Fibroblast of skin of left biceps (primary cell): ENCODE measurements around the gene CYP17A1.
A peak's percentile ranks its signal among the peaks of the same experiment; 100 is the strongest.

Experiments
- DNase-seq, 2 experiments: peaks; one replicate each; pipeline ENCODE4 v3.0.0-alpha.2; 2013; ENCODE audit warnings: low read depth in 2 of 2

CYP17A1 gene

DNA sequence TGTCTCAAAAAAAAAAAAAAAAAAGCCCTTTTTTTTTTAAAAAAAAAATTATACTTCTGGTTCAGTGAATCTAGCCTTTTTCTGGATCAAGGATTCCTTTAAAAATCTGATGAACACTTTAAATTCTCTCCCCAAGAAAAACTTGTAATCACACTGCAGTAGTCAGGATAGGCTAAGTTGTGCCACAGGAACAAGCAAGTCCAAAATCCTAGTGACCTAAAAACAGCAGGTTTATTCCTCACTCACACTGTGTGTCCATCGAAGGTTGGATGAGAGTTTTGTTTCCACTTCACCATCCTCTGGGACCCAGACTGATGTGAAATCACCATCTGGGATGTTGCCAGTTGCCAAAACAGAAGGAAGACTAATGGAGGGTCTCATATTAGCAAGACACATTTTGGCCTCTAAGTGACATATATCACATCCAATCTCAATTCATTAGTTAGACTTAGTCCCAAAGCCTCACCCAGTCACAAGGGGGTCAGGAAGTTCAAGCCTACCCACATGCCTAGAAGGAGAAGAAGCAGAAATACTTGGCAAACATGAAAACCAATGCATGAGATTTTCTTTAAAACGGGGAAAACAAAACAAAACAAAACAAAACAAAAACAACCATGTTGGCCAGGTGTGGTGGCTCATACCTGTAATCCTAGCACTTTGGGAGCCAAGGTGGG lies 32.7 kb downstream of the CYP17A1 start:
- no peak for DNase-seq

DNA sequence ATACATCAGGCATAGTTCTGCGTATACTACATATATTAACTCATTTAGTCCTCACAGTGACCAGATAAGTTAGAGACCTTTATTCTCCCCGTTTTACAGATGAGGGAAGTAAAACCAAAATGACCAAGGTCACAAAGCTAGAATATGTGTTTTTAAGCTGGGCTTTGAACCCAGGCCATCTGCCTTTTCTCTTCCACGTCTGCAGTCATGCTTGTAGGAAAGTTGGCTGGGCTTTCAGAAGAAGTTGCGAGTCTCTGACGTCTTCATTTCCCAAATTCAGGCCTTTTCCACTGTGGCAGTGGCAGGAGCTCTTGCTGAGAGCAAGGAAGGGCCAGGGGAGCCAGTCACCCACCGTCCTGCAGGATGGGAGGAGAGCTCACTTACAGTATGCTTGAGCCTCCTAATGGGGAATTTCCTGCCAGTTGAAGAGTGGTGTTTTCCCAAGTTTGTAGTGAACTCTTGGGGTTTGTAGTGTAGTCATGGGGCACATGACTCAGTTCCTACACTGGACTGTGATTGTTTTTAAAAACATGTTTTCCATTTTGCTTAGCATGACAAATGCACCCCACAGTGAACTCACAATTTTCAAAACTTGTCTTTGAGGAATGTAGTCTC lies 34.2 kb downstream of the CYP17A1 start:
- DNase-seq, result peak; percentile 56 to 57

DNA sequence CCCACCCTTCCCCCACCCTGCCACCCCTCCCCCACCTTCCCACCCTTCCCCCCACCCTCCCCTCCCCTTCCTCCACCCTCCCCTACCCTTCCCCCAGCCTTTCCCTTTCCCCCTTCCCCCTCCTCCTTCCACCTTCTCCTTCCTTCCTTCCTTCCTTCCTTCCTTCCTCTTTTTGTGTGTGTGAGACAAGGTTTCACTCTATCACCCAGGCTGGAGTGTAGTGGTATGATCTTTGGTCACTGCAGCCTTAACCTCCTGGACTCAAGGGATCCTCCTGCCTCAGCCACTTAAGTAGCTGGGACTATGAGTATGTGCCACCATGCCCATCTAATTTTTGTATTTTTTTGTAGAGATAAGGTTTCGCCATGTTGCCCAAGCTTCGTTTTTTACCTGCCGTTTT lies 35.2 kb downstream of the CYP17A1 start:
- no peak for DNase-seq

DNA sequence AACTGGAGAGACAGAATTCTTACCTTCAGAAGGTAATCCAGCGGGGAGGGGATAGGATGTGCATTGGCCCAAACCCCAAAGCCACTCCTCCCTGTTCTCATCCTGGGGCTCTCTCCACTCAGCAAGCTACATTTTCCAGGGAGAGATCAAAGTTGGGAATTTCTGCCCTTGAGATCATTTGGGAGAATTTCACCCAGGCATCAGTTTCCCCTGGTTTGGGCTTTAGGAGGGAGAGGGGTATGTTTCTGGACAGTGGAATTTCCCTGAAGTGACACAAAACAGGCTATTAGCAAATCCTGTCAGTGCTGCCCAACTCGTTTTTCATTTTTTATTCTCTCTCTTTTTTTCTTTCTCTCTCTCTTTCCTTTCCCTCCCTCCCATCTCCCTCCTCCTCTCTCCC lies 35.7 kb downstream of the CYP17A1 start:
- no peak for DNase-seq

DNA sequence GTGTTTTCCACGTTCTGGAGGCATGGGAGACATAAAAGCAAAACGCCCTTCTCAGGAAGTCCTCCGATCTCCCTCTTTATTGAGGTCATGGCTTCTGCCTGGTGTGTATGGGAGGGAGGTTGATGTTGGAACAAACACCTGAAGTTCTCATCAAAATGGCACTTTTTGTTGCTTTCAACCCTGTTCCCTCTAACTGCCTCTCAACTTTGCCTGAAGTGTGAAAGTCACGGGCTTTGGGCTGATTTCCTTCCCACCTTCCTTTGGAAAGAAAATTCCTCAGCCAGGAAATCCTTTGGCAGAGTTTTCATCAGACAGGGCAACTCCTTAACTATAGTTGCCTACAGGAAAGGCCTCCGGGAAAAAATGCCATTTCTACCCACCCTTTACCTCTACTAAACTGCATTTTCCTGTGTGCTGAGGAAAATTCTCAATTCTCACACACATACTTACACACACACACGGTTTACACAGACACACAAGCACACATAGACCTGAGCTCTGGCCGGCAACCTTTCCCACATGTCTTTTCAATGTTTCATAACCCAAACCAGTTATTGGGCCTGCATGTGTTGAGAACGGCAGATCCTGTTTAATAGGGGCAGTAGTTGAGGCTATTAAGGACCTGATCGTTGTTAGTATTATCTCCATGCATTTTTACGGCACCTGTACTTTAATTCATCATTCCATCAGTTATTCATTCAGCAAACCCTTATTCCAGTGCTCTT lies 36.4 kb downstream of the CYP17A1 start:
- DNase-seq, result no peak

DNA sequence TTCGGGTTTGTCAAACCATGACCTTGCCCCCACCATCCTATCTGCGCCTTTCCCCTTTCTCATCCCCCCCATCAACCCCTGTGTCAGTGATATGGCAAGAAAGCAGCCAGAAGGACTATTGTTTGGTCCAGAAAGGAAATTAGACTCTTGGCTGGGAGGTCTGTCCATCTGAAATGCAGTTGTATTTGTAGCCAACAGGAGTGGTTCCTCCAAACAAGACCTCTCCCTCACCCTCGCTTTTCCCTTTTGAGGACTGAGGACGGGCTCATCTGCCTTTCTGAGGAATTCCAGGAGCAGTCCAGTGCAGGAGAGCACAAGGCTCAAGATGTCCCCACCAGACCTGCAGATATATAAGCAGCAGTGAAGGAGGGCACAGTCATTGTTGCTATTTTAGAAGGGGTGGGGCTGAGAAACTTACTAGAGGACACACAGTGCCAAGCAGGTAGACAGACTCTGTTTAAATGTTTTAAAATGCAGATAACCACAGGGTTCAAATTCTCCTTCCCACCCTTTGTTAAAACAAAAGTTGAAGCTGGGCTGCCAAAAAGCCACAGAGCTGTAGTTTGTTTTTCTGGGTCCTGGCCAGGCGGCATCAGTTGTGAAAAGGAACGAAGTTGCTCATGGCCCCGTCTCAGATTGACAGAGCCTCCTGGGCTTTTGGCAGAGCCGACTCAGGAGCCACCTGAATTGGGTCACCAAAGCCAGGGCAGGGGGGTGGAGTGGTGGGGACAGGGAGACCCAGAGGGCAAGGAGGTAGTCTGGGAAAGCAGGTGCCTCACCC lies 37.3 kb downstream of the CYP17A1 start:
- no peak for DNase-seq

DNA sequence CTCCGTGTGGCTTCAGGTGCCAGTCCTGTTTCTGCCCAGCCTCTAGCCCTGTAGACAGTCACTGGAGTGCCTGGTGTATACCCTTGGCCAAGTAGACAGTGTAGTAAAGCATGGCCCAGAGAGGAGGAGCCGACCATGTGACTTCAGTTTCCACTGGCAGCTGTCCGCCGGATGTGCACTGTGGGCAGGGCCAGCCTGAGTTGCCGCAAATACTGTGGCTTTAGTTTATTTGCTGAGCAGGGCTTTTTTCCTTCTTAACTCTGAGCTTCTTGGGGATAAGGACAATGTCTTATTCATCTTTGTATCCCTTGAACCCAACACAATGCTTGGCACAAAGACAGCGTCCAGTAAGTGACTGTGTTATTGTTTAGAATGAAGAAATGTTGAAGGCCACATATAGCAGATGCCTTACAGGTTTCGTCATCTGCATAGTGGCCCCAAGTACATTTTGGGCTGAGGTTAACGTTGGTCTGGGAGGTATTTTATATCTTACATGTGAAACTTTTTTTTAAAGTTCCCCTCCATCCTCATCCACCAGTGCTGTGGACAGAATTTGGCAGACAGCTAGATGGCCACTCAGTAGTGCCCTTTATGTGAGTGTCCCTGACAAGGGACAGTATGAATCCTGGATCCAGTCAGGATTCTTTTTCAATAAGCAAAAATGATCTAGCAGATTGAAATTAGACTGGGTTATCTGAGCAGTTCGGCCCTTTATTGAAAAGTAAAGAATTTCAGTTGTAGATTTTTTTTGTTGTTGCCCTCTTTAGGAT lies 40.6 kb downstream of the CYP17A1 start:
- no peak for DNase-seq

DNA sequence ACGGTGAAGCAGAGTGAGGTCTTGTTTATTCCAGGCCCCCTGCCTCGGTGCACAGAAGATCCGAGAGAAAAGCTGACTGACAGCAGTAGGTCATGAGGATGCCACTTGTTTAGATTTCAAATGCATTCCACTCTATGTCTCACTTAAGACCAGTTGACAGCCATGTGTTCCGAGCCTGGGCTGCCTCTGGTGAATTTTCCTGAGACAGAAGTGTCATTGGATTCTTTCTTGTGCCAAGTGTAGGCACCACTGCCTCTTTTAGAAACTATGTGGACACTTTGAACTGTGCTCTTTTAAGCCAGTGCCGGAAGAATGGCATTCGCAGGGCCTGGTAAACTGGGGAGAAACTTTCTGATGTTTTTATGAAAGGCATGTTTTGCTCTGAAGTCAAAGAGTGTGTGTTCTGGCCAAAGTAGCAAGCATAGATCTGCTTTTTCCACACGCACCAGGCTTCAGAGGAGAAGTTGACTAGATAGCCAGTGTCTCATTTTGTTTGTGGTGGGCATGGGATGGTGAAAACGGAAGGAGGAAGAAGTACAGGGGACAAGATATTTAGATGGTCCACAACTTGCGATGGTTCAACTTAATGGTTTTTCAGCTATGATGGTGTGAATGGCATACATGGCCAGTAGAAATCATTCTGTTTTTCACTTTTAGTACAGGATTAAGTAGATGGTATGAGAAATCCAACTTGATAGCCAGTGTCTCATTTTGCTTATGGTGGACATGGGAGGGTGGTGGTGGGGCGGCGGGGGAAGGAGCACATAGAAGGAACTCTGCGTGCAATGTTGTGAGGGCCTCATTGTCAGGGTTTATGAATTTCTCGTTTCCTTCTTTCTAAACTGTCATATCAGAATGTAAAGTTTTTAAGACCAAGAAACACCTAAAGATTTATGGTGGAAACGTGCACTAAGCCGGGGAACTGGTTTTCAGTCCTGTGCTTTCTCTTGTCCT lies 41.5 kb downstream of the CYP17A1 start:
- no peak for DNase-seq

DNA sequence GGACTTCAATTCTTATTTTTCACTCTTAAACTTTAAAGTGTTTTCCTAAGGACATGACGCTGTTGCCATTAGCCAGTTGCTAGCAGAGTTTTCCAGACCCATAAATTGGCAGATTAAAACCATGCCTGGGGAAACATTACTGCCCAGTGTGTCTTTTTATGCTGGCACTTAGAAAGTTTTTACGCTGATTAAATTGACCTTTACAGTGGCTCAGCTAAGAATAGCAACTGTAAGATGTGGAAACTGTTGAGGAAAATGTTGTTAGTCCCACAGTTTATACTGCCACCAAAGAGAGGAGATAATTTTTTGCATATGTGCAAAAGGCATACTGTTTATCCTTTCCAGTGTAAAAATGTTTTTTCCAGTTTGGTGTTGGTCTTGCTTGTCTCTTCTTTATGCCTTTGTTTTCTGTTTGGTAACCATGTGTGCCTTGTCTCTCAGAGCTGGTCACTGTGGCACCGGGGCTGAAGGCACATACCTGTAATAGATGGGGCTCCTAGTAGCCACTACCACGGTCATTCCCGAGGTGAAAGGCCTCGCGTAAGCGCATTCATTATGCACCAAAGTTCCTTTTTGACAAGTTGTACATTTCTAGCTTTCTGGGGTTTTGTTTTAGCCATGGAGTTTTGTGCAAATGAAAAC lies 45.3 kb downstream of the CYP17A1 start:
- DNase-seq, result no peak

DNA sequence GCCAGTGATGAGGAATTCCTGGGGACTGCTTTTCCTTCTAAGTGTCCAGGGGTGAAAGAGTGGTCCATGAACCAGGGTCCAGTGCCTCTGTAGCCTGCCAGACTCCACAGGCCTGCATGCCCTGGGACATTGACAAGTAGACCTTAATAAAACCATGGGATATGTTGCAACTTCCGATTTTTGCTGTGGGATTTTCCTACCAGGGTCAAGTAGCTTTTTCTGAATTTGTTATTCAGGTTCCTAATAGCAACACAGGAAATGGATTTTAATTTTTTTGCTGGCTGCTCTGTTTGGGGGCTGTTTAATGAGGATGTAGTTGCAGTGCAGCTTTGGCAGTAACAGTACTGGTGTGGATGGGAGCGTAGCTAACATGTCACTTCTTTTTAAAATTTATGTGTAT lies 51.4 kb downstream of the CYP17A1 start:
- DNase-seq, result no peak

DNA sequence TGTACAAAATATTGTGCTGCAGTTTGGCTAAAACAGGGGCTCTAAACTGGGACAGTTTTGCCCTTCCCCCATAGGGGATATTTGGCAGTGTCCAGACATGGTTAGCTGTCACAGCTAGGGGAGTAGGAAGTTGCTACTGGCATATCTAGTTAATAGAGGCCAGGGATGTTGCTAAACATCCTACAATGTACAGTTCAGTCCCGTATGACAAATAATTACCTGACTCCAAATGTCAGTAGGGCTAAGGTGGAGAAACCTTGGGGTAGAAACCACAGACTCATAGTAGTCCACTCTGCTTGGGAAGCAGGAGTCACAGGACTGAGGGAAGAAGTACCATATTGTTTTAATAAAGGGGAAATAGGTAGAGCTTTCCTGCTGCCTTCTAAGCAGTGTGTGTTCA lies 53.6 kb downstream of the CYP17A1 start:
- no peak for DNase-seq

DNA sequence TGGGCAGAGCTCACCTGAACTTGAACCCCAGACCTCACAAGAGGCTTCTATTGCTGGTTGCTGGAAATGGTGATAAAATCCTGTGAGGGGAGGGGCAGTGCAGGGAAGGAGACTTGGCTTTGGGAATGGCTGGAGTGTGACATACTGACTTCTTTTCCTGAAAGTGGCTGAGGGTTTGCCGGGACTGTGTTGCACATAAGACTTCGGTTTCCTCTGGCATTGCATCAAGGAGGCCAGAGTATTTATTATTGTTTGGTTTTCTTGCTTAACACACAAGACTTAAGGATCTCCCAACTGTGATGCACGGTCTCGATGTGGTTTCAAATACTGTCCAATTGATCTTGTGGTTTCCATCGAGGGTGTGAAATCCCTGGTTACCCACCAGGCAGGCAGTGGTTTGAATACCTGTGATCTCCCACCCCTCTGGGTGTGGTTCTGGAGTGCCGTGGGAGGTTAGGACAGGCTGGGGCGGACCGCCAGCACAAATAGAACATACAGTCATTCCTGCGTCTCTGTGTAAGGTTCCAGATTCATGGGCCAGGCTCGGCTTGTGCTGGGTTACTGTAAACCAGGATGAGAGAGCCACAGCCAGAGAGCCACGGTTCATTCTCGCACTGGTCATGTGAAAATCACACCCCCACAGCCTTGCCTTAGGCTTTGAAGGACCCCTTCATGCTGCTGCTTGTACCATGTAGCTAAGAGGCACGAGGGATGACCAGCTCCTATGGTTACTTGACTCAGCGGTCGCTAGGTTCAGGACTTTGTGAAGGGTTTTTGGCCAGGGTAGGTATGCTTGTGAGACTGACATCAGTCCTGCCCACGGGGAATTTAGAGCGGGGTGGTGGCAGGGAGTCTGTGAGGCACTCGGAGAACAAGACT lies 54.3 kb downstream of the CYP17A1 start:
- no peak for DNase-seq

DNA sequence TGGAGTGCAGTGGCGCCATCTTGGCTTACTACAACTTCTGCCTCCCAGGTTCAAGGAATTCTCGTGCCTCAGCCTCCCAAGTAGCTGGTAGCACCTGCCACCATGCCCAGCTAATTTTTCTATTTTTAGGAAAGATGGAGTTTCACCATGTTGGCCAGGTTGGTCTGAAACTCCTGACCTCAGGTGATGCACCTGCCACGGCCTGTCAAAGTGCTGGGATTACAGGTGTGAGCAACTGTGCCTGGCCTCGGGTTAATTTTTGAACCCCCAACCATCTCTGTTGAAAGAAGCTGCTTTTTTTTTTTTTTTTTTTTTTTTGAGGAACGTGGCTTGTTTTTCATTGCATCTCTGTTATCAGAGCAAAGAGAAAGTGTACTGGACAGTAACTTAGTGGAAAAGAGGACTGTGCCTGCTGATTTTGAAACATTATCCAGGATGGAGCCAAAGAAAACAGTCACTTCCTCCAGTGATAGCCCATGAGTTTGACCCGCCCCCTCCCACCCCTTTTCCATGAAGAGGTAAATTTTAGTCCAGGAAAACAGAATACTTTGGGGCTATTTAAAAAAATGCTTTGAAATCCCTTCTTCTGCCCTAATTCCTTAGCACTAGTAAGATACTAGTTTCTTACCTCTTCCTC lies 55.2 kb downstream of the CYP17A1 start:
- no peak for DNase-seq

DNA sequence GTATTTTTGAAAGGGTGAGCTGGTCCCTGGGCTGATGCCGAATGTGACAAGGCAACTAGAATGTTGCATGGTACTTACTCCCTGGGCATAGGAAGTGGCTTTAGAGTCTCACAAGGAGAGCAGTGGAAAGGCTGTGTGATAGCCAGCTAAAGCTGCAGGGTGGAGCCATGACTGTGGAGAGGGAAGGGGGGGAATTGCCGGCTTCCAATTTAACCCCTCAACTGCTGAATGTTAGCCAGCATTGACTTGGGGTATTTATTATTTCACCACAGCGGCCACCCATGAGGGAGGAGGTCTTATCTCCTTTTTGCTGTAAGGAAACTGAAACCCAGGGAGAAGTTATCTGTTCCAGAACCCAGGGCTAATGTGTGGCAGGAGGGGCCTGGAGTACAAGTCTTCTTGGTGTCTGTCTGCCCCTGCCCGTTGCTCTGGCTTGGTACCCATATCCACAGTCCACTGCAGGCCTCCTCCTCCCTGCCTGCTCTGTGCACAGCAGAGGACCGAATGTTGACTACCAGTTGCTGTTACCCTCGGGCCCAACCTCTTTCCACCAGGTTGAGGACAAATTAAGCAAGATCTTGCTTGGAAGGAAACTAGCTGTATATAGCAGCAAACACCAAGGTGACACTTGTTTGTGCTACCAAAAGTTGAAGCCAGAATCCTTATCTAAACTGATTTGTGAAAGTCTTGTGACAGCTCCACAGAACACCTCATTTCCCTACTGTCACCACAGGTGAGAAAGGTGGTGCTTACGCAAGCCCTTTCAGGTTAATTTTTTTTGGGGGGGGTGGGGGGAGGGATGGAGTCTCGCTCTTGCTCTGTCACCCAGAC lies 55.9 kb downstream of the CYP17A1 start:
- DNase-seq, result no peak
